VCaP (cell line): Measurements from ENCODE around the gene SUSD3.

ENCODE experiments used
- H3K27ac ChIP-seq: fragments of 450-650 bp; 2 replicates; pipeline ENCODE4 v1.5.1; 2017
- CTCF ChIP-seq: fragments of 450-650 bp; conservative IDR thresholded peaks from 2 replicates; pipeline ENCODE4 v1.5.1; 2017; ENCODE audit warnings: mild to moderate bottlenecking, moderate library complexity

The SUSD3 gene

GRCh38 chr9:93107151-93107824, 48.8 kb downstream of the SUSD3 start:
- H3K27ac ChIP-seq, result no peak overlapping the region

GRCh38 chr9:93107825-93108161, 49.3 kb downstream of the SUSD3 start:
- no peak overlapping the region for H3K27ac ChIP-seq
- TF ChIP-seq CTCF, result no peak

More at GRCh38 chr9:93107151-93107824, 48.8 kb downstream of the SUSD3 start:
- no peak for TF ChIP-seq CTCF

GRCh38 chr9:93108291-93109041, 50.0 kb downstream of the SUSD3 start:
- no peak for TF ChIP-seq CTCF
- H3K27ac ChIP-seq, result no peak overlapping the region

GRCh38 chr9:93110311-93110855, 51.9 kb downstream of the SUSD3 start:
- no peak overlapping the region for H3K27ac ChIP-seq

GRCh38 chr9:93111001-93111370, 52.5 kb downstream of the SUSD3 start:
- TF ChIP-seq CTCF, result no peak
- H3K27ac ChIP-seq, result no peak overlapping the region

More at GRCh38 chr9:93110311-93110855, 51.9 kb downstream of the SUSD3 start:
- TF ChIP-seq CTCF, result no peak

- no peak overlapping the region for H3K27ac ChIP-seq
- TF ChIP-seq CTCF, result no peak
These were observed 53.0 kb downstream of the SUSD3 start for GRCh38 chr9:93111371-93112115.
